GM19025 (cell line): ENCODE data around the gene GMPR.
A peak's percentile ranks its signal among the peaks of the same experiment; 100 is the strongest.

ENCODE experiments used
- ATAC-seq: cut with Tn5 transposase; IDR thresholded peaks from one replicate; pipeline ENCODE4 v1.9.1; 2021; ENCODE audit warnings: mild to moderate bottlenecking, low read depth, moderate library complexity; ENCODE audit not compliant: unreplicated experiment

Gene GMPR

GRCh38 chr6:16238057-16238962 lies at the start of gene GMPR:
TSS of gene GMPR (plus strand) at chr6:16238587. CDS start at chr6:16238694, 107 bp downstream.
- ATAC-seq = peak; percentile 87

- no peak for ATAC-seq
These were observed 48.2 kb upstream of the GMPR start for GRCh38 chr6:16190214-16190613.

- ATAC-seq = no peak
These were observed 42.0 kb upstream of the GMPR start for GRCh38 chr6:16196260-16196983.

GRCh38 chr6:16196984-16197546 lies 41.3 kb upstream of the GMPR start:
- ATAC-seq = no peak

GRCh38 chr6:16198061-16198705 lies 40.2 kb upstream of the GMPR start:
- ATAC-seq = no peak

GRCh38 chr6:16199804-16200203 lies 38.6 kb upstream of the GMPR start:
- no peak for ATAC-seq

- no peak for ATAC-seq
These were observed 38.0 kb upstream of the GMPR start for GRCh38 chr6:16200321-16200883.

- no peak for ATAC-seq
These were observed 36.7 kb upstream of the GMPR start for GRCh38 chr6:16201706-16202105.

GRCh38 chr6:16204653-16205376 lies 33.6 kb upstream of the GMPR start:
- peak; percentile 4 for ATAC-seq

GRCh38 chr6:16205377-16206144 lies 32.8 kb upstream of the GMPR start:
- peak; percentile 94 for ATAC-seq

GRCh38 chr6:16206595-16207037 lies 31.8 kb upstream of the GMPR start:
- ATAC-seq = no peak

GRCh38 chr6:16208989-16209388 lies 29.4 kb upstream of the GMPR start:
- no peak for ATAC-seq

GRCh38 chr6:16209539-16209938 lies 28.8 kb upstream of the GMPR start:
- ATAC-seq = no peak

- no peak for ATAC-seq
These were observed 26.1 kb upstream of the GMPR start for GRCh38 chr6:16212276-16212675.

- ATAC-seq = no peak
These were observed 21.8 kb upstream of the GMPR start for GRCh38 chr6:16216501-16217155.

- ATAC-seq = no peak
These were observed 21.1 kb upstream of the GMPR start for GRCh38 chr6:16217156-16217721.

- ATAC-seq = no peak
These were observed 15.6 kb upstream of the GMPR start for GRCh38 chr6:16222826-16223225.

- no peak for ATAC-seq
These were observed 15.0 kb upstream of the GMPR start for GRCh38 chr6:16223362-16223761.
